ENCODE results near the gene CCRL2.
"Not testable (repeated sequence)": the region's sequence is repeated elsewhere in the genome, so short reads cannot be mapped to it uniquely, and the experiment has no call there.

The CCRL2 gene

DNA sequence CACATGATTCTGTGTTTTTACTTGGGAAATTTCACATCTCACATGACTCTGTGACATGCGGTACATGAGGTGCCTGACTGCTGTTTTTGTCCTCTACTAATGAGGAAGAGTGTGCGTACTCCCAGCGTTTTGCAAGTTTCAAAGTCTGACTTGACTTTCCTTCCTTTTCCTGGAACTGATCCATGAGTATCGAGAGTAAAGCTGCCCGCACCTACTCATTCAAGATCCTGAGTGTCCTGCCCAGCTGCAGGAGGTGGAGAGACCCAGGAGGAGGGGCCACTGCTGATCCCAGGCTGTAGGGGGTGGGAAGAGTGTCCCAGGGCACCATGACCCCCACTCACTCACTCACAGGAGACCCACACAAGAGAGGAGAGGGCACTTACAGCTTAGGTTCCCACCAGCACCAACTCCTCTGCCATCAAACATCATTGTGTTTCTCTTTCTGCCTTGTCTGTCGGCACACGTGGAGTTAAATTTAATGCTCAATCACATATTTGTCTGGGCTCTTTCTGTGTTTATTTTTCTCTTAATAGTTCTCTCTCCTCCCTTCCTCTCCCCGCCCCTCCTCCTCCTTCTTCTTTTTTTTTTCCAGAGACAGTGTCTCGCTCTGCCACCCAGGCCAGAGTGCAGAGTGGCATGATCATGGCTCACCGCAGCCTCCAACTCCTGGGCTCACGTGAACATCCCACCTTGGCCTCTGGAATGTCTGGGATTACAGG, 1.6 kb upstream of the CCRL2 start:
- no peak for DNase-seq

DNA sequence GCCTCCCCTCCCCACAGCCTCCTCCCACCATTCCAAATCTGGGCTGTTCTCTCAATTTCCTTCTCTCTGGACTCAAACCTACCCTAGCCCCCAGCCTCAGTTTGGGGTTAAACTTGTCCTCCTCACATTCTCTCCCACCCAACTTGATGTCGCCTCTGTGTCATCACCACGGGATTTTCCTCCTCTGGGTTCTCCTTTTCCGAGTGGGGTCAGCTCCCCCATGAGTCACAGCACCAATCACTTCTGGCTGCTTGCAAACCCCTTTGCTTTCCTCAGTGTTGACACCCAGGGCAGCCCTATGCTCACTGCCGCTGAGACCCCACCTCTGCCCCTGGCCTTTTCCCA, 644 bp upstream of the CCRL2 start:
- DNase-seq = peak; percentile 68 to 90

DNA sequence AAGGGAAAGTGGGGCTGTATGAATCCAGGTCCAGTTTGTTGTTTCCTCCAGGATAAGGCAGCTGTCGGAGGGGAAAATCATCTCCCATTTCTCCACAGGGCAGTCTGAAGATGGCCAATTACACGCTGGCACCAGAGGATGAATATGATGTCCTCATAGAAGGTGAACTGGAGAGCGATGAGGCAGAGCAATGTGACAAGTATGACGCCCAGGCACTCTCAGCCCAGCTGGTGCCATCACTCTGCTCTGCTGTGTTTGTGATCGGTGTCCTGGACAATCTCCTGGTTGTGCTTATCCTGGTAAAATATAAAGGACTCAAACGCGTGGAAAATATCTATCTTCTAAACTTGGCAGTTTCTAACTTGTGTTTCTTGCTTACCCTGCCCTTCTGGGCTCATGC, 911 bp downstream of the CCRL2 start:
- DNase-seq = no peak

DNA sequence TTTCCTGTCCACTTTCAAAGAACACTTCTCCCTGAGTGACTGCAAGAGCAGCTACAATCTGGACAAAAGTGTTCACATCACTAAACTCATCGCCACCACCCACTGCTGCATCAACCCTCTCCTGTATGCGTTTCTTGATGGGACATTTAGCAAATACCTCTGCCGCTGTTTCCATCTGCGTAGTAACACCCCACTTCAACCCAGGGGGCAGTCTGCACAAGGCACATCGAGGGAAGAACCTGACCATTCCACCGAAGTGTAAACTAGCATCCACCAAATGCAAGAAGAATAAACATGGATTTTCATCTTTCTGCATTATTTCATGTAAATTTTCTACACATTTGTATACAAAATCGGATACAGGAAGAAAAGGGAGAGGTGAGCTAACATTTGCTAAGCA, 1.8 kb downstream of the CCRL2 start:
- no peak for DNase-seq

DNA sequence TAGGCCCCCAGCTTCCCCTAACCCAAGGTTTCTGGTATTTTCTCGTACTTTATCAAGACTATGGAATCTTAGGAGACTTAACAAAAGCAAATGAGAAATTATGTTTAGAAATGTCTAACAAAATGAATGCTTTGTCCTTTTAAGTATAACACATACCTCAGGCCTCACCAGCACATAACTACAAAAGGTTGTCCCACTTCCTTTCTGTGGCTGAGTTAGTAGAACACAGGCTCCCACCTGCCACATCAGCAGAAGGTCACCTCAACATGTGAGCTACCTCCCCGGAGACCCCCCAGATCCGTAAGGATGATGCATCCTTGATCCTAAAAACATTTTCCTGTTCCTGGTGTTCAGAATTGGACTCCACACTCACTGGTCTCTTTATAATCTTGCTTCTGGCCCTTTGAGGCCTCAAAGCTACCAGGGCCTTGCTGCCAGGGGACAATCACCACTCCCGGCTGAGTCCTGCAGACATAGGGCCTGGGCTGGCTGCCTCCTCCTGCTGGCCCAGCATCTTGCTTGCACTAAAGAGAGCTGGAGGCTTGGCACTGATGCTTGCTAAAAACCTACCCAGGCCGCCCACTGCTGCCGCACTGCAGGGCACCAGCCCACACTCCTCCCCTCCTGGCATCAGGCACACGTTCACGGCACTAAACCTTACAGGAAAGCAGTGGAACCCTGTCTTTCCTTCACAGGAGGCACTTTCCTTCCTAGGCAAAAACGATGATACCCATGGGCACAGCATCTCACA, 2.9 kb downstream of the CCRL2 start:
- DNase-seq = no peak

DNA sequence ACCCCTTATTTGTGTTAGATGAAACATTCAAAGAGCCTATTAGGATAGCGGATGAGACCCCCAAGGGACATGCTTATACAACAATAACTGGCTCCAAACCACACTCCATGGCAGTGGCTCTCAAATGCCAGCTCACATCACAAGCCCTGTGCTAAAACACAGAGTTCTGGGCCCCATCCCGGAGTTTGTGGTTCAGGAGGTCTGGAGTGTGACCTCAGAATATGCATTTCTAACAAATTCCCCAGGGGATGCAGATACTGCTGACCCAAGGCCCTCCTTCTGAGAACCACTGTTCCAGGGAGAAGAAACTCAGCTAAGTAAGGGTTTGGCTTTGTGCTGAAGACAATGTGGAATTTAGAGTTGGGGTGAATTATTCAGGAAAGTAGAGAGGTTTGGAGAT, 3.6 kb downstream of the CCRL2 start:
- no peak for DNase-seq

DNA sequence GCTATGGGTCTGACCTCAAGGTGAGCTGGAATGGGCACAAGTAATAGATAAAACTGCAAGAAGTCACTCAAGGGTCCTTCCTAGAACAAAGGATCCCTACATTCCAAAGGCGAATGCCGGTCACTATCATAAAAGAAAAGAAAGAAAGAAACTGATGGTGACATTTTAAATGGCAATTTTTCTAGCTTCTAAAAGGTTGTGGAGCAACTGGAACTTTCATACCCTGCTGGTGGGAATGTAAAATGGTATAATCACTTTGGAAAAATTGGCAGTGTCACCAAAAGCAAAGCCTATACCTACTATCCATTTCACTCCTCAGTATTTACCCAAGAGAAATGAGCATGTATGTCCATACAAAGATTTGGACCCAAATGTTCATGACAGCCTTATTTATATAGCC, 4.2 kb downstream of the CCRL2 start:
- DNase-seq = no peak

DNA sequence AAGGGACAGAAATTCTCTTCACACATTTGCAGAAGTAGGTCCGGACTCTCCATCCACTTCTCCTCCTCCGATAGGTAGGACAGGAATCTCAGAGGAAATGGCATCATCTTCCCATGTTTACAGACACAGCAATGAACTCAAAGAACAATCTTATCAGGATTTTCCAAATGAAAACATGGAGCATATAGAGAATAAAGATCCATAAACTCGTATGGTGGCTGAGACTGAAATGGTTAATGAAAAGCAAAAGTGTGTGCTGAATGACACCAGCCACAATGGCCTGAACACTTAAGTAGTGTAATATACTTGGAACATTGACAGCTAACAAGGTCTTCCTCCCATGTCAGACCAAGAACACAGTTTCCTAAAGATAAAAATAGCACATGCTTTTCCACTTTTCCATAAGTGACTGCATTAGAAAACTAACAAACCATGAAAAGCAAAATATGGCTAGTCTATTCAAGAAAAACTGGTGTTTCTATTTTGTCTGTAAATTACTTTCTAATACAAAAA, 5.8 kb downstream of the CCRL2 start:
- no peak for DNase-seq

DNA sequence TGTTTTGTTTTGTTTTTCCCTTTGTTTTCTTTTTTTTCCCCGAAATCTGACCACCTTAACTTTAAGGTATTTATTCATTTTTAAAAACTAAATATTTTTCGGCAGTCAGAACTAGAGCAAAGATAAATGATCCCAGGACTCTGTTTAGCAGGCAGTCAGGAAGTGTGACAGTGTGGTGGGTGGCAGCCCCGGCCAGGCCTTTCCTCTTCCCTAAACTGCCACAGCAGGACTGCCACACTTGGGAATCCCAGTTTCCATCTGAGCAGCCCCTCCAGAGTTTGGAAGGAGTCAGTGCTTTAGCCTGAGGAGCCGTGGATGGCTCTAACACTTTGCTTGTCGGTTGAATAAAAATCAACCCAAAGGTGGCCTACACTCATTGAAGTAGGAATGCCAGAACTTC, 6.9 kb downstream of the CCRL2 start:
- no peak for DNase-seq

DNA sequence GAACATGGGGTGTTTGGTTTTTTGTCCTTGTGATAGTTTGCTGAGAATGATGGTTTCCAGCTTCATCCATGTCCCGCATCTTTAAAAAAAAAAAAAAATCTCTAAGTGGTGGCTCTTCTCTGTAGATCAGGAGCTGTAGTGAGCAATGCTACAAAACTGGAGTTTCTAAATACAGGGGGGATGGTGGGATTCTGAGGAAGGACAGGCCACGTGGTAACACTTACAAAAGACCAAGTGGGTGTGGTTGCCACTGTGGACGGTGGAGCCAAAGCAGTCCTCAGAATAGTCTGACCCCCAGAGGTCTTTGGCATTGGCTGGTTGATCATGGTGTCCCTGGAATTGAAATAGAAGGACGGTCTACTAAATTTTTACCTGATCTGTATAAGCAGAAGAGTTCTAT, 7.7 kb downstream of the CCRL2 start:
- DNase-seq = no peak

DNA sequence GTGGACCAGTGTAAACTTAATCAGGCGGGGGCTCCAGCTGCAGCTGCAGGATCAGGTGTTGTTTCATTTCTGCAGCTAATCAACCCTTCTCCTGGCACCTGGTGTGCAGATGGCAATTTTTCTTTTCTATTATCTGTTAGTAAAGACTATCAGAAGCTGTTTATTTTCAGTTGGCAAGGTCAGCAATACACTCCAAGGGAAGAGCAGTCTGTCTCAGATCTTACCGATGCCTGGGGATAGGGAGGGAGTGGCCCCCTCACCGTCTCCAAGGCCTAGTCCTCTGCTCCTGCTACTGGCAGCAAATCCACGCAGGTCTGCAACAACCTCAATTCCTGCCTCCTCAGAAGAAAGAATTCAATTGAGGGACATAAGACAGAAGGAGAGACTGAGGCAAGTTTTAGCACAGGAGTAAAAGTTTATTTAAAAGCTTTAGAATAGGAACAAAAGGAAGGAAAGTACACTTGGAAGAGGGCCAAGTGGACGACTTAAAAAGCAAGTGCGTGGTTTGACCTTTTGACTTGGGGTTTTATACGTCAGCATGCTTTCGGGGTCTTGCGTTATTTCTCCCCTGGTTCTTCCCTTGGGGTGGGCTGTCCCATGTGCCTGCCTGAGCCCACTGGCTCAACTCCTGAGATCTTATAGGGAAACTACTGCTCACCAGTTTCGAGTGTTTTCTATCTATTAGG, 9.2 kb downstream of the CCRL2 start:
- DNase-seq = no peak

DNA sequence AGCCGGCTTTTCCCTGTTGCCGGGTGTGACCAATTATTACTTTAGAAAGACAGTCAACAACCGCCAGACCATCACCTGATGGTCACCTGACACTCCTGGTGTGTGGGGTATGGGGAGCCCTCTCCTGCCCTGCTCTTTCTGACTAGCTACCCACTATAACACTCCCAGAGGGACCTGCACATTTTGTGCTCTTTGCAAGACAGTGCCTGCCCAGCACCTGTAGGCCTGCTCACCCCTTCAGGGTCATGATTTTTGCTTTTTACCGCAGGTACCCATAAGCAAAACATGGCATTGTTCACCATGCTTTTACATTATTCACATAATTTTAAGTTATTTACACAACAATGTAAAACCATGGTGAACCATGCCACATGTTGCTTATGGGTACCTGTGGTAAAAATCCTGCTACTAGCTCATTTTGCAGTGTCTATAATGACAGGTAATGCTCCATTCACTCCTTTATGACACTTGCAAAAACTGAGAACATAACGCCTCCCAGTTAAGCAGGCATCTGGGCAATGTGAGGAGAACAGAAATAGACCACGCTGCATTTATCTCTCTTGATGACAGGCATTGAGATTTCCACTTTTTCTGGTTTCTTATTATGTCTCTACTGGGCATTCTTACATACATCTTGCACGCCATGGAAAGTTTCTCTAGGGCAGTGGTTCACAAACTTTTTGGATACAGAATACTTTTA, 9.9 kb downstream of the CCRL2 start:
- DNase-seq = no peak

DNA sequence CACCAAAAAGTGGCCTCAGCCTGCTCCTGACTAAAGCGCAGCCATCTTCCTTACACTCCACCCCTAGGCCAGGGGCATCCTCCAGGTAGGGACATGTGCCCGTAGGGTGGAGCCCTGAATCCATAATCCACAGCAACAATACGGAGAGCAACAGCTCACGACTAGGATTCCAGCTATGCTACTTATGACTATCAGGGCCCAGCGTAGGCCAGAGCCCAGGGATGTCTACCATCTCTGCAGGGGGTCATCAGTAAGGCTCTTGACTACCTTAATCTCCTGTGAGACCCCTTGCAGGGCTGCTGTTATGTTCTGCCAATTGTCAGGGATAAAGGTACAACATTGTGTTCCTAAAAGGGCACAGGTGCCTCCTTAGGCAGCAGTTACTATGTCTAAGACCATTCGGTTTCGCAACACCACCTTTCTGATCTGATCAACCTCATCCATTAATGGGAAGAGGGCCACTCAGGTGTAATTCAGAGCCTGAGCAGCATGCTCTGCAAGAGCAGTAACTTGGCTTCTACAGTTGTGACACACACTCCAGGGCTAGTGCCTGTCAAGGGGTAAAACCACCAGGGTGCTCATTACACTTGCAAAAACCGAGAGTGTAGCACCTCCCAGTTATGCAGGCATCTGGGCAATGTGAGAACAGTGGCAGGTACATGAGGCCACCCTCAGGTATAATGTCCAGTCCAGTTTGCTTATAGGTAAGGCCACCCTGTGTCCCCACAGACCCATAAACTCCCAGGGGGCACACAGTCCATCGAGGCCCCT, 11.0 kb downstream of the CCRL2 start:
- DNase-seq = no peak

DNA sequence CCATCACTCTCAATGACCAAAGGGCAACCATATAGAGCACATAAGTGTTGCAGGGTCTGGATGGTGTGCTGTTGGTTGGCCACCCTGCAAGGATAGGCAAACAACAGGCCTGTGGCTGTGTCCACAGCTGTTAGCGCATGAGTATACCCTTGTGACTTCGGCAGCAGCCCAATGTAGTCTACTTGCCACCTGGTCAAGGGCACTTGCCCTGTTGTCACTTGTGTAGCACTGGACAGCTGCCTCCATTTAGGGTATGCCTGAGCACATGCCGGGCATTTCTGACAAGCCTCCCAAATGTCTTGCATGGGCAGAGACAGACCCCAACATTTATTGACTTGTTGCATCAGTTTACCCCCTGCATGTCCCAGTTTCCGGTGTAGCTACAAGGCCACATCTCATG, 12.8 kb downstream of the CCRL2 start:
- DNase-seq = no peak

DNA sequence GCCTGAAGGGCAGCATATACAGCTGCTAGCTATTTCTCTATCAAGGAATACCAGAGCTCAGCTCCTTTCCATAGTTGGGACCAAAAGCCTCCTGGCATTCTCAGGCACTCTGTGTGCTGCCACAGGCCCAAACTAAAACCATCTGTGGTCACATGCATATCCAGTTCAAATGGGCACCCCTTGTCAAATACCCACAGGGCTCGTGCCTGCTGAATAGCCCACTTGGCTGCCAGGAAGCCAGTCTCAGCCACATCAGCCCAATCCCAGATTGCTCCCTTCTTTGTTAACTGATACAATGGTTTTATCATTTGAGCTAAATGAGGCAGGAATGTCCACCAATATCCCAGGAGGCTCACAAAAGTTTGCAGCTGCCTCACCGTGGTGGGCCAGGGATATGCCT, 13.9 kb downstream of the CCRL2 start:
- DNase-seq = no peak

DNA sequence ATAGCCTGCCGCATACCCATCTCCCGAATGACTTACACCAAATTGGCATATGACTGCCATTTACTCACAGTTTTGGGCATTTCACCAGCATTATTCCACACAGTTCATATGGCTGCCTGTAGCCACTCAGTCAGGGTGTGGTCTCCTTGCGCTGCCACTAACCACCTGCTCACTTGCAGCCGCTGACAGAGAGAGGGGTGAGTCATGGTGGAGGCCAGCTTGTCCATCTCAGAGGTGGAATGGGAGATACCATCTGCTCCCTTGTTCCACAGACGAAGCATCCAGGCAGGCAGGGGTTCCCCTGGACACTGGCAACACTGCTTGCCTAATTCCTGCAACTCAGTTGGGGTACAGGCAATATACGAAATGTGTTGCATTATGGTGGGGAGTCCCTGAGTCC, 15.6 kb downstream of the CCRL2 start:
- no peak for DNase-seq

DNA sequence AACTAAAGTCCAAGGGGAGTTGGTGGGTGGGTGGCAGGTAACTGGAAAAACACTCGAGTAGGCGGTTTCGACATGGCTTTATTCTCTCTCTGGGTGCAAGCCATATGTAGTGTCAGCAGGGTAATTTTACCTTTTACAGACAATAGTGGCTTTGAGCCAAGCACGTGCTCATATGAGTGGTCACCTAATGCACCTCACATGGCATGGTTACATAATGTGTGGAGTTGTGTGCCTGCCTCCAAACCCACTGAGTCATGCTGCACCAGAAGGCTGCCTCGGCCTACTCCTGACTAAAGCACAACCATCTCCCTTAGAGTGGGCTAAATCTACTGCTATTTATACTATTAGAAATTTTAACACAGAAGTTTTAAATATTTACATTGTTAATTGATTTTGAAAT, 16.5 kb downstream of the CCRL2 start:
- no peak for DNase-seq

DNA sequence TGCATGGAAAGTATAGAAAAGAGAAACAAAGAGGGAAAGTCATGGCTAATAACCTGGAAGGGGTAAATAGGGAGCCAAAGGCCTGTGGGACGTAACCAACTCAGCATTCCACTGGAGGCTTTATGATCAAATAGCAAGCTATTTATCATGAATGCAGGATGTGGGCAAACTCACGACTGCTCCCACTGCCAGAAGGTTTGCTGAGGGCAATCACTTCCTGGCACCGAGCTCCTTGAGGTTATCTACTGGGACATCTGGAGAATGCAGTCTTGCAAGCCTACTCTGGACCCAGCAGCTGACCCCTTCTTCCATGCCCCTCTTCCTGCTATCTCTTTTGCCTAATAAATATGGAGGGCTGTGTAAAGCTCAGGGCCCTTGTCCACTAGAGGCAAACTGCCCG, 19.4 kb downstream of the CCRL2 start:
- peak in 1 of 2 donors; percentile 62 for DNase-seq

DNA sequence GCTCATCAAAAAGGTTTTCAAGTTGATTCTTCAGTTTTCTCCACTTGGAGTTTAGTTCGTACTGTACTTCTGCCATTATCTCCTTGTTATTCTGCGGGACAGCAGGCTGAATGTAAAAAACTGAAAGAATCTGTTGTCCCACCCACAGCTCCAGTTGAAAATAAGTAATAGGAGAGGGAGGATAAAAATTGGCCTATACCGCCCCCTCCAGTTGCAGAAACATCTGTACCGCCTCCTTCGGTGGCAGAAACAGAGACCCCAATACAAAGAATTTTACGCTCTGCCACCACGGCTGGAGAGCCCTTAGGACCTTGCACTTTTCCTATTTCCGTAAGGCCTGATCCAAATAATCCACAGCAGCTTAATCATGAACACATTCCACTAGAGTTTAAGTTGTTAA, 20.3 kb downstream of the CCRL2 start:
- DNase-seq = not testable (repeated sequence)

DNA sequence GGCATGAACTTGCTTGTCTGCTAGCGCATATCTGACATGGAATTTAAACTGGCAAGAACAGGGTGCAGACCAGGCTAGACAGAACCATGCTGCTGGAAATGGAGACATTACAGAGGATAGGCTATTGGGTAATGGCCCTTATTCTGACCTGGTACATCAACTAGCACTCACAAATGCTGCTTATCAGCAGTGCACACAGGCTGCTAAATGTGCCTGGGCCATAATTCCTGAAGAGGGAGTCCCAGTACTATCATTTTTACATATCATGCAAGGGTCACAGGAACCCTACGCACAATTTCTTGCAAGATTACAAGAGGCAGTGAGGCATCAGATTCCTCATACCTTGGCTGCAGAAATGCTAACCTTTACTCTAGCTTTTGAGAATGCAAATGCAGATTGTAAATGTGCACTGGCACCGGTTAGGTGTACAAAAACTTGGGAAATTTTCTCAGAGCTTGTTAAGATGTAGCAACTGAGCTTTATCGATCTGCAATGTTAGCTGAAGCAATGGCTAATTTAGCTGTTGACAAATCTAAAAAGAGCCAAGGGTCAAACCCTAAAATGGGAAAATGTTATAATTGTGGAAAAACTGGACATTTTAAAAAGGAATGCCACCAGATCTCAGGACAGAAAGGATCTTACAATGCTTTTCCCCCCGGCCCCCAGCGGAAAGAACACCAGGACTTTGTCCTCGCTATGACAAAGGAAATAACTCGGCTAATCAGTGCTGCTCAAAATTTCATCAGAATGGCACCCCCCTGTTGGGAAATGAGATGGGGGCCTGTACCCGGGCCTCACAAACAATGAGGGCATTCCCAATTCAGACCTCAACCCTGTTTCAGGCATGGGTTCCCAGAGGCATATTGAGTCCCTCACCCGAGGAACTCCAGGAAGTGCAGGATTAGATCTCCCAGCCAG, 21.1 kb downstream of the CCRL2 start:
- DNase-seq = no peak

DNA sequence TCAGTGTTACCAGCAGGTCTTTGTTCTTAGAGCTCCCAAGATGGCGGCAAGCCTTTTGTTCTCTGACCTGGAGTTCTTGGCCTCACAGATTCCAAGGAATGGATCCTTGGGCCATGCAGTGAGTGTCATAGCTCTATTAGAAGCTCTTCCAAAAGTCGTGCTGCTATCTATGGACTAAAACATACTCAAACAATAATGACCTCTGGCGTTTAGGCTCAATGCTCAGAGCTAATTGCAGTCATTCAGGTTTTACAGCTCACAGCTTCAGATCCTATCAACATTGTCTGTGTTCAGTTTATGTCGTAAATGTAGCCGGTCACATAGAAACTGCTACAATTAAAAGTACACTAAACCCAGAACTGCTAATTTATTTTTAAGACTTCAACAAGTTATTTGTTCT, 22.2 kb downstream of the CCRL2 start:
- DNase-seq = no peak

DNA sequence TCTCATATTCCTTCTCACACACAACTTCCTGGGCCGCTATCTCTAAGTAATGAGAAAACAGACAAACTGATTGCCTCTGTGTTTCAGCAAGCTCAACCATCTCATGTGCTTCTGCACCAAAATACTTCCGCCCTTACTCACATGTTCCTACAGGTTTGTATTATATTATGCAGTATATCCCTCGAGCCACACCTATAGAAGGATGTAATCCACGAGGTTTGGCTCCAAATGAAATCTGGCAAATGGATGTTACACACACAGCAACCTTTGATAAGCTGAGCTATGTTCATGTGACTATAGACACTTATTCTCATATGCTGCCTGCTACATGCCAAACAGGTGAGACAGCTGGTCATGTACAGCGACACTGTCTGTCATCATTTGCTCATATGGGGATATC, 22.6 kb downstream of the CCRL2 start:
- no peak for DNase-seq

All from bone marrow (tissue), 2 donors.